Epidermal melanocyte (primary cell): ENCODE data around the gene AXIN2.

ENCODE experiments used
- DNase-seq: peaks from one replicate; pipeline ENCODE4 v3.0.0; 2011; ENCODE audit warnings: low spot score; ENCODE audit not compliant: insufficient read length

AXIN2 gene

GRCh38 chr17:65556014-65556909 is 5.2 kb downstream of the AXIN2 start:
- DNase-seq, result no peak

GRCh38 chr17:65554553-65555223 is 6.8 kb downstream of the AXIN2 start:
- peak; percentile 14 for DNase-seq

- DNase-seq, result peak; percentile 57
These were observed 7.5 kb downstream of the AXIN2 start for GRCh38 chr17:65553646-65554552.

- DNase-seq, result peak; percentile 54
These were observed 8.3 kb downstream of the AXIN2 start for GRCh38 chr17:65553009-65553645.

GRCh38 chr17:65552214-65552613 is 9.2 kb downstream of the AXIN2 start:
- DNase-seq, result no peak

GRCh38 chr17:65551267-65552040 is 10.0 kb downstream of the AXIN2 start:
- DNase-seq, result no peak

- no peak for DNase-seq
These were observed 10.7 kb downstream of the AXIN2 start for GRCh38 chr17:65550758-65551157.

- no peak for DNase-seq
These were observed 11.3 kb downstream of the AXIN2 start for GRCh38 chr17:65550075-65550662.

GRCh38 chr17:65548269-65548969 is 13.0 kb downstream of the AXIN2 start:
- no peak for DNase-seq

GRCh38 chr17:65547253-65547670 is 14.2 kb downstream of the AXIN2 start:
- DNase-seq, result no peak

- DNase-seq, result no peak
These were observed 14.9 kb downstream of the AXIN2 start for GRCh38 chr17:65546579-65546978.

- no peak for DNase-seq
These were observed 15.5 kb downstream of the AXIN2 start for GRCh38 chr17:65545705-65546523.

- DNase-seq, result no peak
These were observed 16.8 kb downstream of the AXIN2 start for GRCh38 chr17:65544672-65545071.

- no peak for DNase-seq
These were observed 18.8 kb downstream of the AXIN2 start for GRCh38 chr17:65542610-65543009.

GRCh38 chr17:65542067-65542466 is 19.4 kb downstream of the AXIN2 start:
- DNase-seq, result no peak

- no peak for DNase-seq
These were observed 20.0 kb downstream of the AXIN2 start for GRCh38 chr17:65541453-65541852.

GRCh38 chr17:65539630-65540266 is 21.7 kb downstream of the AXIN2 start:
- DNase-seq, result no peak
